ENCODE measurements around the gene TARS3. TPM values are rescaled to one million over a fixed set of nuclear protein-coding genes. Genes with fewer than 3 reads are reported as not detected.
A peak's percentile ranks its signal among the peaks of the same experiment; 100 is the strongest.
"Not testable (repeated sequence)": the region's sequence is repeated elsewhere in the genome, so short reads cannot be mapped to it uniquely, and the experiment has no call there.

The TARS3 gene
- total RNA-seq, 2 experiments from 2014 or later: 8.1 to 11.8 TPM

DNA sequence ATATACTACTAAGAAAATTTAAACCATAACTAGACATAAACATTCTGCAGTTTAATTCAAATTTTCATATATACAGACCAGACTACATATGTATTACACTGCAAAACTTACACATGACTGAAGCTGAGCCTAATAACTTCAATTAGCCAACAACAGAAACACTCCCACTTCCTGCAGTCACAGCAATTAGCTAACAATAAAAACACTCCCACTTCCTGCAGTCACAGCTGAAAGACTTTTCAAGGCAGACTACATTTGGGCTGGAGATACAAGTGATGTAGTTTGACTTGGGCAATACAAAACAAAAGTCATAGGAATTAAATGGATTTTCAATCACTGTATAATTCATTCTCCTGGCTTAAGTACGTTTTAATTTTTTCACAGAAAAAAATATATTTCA, 82.4 kb downstream of the TARS3 start:
- Mint-ChIP-seq H3K4me3 (no peak overlapping the region), H3K36me3 (peaks cover 31% of the 10 kb centered on the region), H3K9me3 (ENCODE audit: low read depth) (no peaks in the 10 kb centered on the region), H3K27me3 (no peaks in the 10 kb centered on the region), H3K4me1 (peaks cover 19% of the 10 kb centered on the region), H3K27ac (peak overlapping the region; percentile 52)
- DNase-seq (no peak), ATAC-seq (no peak)
- CTCF ChIA-PET: interaction anchor here (0.7 to 4.3 kb wide), 19 partner anchors 8 to 625 kb away, joined by 3 to 44 read pairs (median 6); partner anchors contain the start of genes SNRPA1, TARS3 and TM2D3

DNA sequence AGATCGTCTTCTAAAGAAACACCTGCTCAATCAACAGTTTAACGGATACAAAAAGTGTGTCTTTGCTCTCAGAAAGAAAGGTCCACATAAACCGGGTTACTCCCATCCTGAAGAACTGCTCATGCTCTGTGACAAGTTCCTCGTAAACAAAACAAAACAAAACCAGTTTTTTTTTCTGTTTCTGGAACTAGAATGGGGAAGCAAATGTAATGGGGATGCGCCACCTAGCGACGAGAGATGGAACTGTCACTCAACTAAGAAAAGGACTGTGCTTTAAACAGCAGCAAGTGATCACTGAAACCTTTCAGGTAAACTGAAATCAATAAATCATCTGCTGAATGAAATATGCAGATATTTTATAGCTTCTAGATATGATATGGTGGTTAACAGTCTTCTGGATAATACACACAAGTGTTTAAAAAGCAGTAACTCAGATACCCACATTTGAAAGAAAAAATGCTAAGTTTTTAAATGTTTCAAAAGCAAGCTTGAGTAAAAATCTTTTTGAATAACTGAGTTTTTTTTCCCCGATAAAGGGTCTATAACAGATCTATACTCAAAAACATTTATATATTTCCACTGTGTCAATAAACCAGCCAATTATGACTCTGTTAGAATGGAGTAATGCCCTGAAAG, 83.0 kb downstream of the TARS3 start:
- H3K27me3 Mint-ChIP-seq: no peaks in the 10 kb centered on the region
- peak; percentile 81 for ATAC-seq
- peak overlapping the region; percentile 17 for H3K4me3 Mint-ChIP-seq
- peak overlapping the region; percentile 77 for H3K27ac Mint-ChIP-seq
- H3K9me3 Mint-ChIP-seq (ENCODE audit: low read depth): no peaks in the 10 kb centered on the region
- DNase-seq: peak; percentile 85
- CTCF ChIA-PET: interaction anchor here (0.6 to 4.3 kb wide), 21 partner anchors 9 to 775 kb away, joined by 3 to 44 read pairs (median 3); partner anchors contain the start of genes SNRPA1, TARS3 and TM2D3
- H3K4me1 Mint-ChIP-seq: peaks cover 19% of the 10 kb centered on the region
- peaks cover 31% of the 10 kb centered on the region for H3K36me3 Mint-ChIP-seq

DNA sequence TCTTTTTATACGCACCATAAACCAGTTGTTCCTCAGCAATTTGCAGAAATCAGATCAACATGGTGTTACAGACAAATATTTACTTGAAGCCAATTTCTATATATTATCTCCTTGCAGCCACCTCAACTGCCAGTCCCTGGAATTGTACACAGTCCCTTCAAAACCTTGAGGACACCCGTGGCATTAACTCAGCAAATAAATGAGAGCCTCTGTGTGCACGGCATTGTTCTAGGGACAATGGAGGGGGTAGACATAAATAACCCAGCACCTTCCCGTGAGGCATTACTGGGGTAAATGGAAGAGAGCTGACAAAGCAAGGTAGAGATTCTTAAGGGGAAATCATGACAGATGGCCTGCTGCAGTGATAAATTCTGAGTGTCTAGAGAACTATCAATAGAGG, 84.6 kb downstream of the TARS3 start:
- Mint-ChIP-seq H3K27ac (no peak overlapping the region), H3K4me3 (no peak overlapping the region), H3K27me3 (no peaks in the 10 kb centered on the region), H3K36me3 (peaks cover 18% of the 10 kb centered on the region), H3K9me3 (ENCODE audit: low read depth) (no peaks in the 10 kb centered on the region), H3K4me1 (peaks cover 19% of the 10 kb centered on the region)
- DNase-seq: no peak
- CTCF ChIA-PET: interaction anchor here (1.0 to 4.3 kb wide), 3 partner anchors 137 to 363 kb away, joined by 3 to 44 read pairs (median 4); no protein-coding TSS in a partner anchor
- no peak for ATAC-seq

DNA sequence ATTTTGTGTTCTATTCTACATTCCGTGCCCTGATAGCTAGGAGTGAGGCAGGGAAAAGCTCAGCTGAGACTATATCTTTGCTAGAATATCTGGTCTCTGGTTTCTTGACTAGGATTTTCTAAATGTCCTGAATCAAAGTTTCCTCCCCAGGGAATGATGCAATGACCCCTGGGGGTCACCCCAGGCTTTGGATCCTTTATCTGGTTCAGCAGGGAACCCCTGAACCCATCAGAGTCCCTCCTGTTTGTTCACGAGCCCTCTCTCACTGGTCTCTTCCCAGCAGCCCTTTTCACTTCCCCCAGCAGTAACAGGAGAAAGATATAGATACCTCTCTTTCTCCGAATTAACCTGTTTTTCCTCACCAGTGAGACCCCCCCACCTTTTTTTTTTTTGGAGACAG, 86.4 kb downstream of the TARS3 start:
- peaks cover 18% of the 10 kb centered on the region for H3K4me1 Mint-ChIP-seq
- no peak for DNase-seq
- H3K27me3 Mint-ChIP-seq: no peaks in the 10 kb centered on the region
- no peaks in the 10 kb centered on the region for H3K9me3 Mint-ChIP-seq (ENCODE audit: low read depth)
- no peak overlapping the region for H3K4me3 Mint-ChIP-seq
- CTCF ChIA-PET: no interaction called here
- no peak overlapping the region for H3K27ac Mint-ChIP-seq
- H3K36me3 Mint-ChIP-seq: peaks cover 15% of the 10 kb centered on the region
- ATAC-seq: no peak

DNA sequence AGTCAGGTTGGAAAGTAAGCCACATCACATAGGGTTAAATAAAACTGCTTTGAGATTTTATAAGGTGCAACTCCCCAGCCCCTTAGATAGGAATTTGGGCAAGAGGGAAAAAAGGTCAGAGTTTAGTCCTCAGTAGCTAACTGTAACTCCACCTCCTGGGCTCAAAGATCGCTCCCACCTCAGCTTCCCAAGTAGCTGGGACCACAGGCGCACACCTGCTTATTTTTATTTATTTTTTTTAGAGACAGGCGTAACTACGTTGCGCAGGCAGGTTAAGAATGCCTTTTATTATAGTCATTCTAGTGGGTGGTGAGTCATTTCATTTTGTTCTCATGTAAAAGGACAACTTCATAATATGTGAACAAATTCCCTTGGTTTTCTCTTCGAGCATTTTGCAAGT, 86.8 kb downstream of the TARS3 start:
- CTCF ChIA-PET: interaction anchor here (1.0 kb wide), 1 partner anchor 340 kb away, joined by 3 read pairs; no protein-coding TSS in a partner anchor
- Mint-ChIP-seq H3K4me1 (peaks cover 14% of the 10 kb centered on the region), H3K27ac (no peak overlapping the region), H3K36me3 (peaks cover 12% of the 10 kb centered on the region), H3K27me3 (no peaks in the 10 kb centered on the region), H3K4me3 (no peak overlapping the region), H3K9me3 (ENCODE audit: low read depth) (no peaks in the 10 kb centered on the region)
- DNase-seq (no peak), ATAC-seq (no peak)

DNA sequence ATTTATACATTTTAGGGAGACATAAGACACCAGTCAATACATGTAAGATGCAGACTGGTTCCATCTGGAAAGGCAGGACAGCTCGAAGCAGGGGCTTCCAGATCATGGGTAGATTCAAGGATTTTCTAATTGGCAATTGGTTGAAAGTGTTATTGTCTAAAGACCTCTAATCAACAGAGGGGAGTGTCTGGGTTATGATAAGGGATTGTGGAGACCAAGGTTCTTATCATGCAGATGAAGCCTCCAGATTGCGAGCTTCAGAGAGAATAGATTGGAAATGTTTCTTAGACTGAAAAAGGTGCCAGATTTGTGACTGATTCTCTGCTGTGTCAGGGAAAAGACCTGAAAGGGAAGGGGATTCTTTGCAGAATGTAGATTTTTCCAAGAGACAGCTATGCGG, 87.2 kb downstream of the TARS3 start:
- peaks cover 10% of the 10 kb centered on the region for H3K4me1 Mint-ChIP-seq
- no peaks in the 10 kb centered on the region for H3K27me3 Mint-ChIP-seq
- H3K27ac Mint-ChIP-seq: no peak overlapping the region
- CTCF ChIA-PET: interaction anchor here (1.0 kb wide), 1 partner anchor 339 kb away, joined by 3 read pairs; no protein-coding TSS in a partner anchor
- H3K4me3 Mint-ChIP-seq: no peak overlapping the region
- H3K36me3 Mint-ChIP-seq: peaks cover 10% of the 10 kb centered on the region
- H3K9me3 Mint-ChIP-seq (ENCODE audit: low read depth): no peaks in the 10 kb centered on the region
- DNase-seq (no peak), ATAC-seq (no peak)

DNA sequence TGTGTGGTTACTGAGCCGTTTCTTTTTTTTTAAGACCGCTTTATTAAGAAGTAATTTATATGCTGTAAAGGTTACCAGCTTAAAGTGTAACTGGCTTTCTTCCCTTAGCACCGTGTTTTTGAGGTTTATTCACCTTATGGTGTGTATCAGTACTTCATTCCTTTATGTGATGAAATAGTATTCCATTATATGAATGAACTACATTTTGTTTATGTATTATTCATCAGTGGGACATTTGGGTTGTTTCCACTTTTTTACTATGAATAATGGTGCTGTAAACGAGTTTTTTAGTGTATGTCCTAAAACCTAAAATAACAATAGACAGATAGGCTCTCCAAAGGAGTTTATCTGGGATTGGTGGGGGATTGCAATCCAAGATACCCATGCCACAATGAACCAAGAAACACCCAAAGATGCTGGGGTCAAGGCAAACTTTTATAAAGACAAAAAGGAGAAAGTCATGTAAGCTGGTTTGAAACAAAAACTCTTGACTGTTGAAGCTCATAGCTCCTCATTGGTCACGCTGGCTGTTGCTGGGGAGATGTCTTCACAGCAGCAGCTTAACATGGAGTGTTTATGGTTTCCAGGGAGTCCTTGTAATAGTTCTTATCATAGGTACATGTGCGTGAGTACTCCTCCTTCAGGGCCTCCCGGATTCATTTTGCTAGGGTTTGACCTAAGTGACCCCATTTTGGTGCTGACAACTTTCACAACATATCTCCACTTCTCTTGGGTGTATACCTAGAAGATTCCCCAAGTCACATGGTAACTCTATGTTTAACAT, 88.1 kb downstream of the TARS3 start:
- Mint-ChIP-seq H3K36me3 (peaks cover 8% of the 10 kb centered on the region), H3K27ac (no peak overlapping the region), H3K4me3 (no peak overlapping the region), H3K4me1 (peaks cover 4% of the 10 kb centered on the region), H3K9me3 (ENCODE audit: low read depth) (no peaks in the 10 kb centered on the region), H3K27me3 (no peaks in the 10 kb centered on the region)
- ATAC-seq: no peak
- CTCF ChIA-PET: interaction anchor here (1.0 kb wide), 1 partner anchor 338 kb away, joined by 3 read pairs; no protein-coding TSS in a partner anchor
- DNase-seq: no peak

DNA sequence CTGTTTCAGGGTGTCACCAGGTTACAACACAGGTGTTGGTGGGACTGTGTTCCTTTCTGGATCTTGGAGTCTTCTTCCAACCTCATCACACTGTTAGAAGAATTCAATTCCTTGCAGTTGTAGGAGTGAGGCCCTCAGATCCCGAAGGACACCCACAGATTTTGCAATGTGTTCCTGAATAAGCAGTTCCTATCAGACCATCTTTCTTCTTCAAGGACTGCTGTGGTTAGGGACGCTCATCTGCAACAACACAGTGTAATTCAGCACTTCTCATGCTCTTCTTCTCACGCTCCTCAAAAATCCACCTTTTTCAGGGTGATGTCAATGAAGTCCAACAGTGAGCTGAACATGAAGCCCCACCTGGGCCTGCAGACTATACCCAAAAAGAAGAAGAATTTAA, 90.9 kb downstream of the TARS3 start:
- CTCF ChIA-PET: no interaction called here
- Mint-ChIP-seq H3K4me1 (no peaks in the 10 kb centered on the region), H3K27me3 (no peaks in the 10 kb centered on the region), H3K36me3 (peaks cover 1% of the 10 kb centered on the region), H3K27ac (no peak overlapping the region), H3K4me3 (no peak overlapping the region), H3K9me3 (ENCODE audit: low read depth) (no peaks in the 10 kb centered on the region)
- DNase-seq (no peak), ATAC-seq (no peak)

DNA sequence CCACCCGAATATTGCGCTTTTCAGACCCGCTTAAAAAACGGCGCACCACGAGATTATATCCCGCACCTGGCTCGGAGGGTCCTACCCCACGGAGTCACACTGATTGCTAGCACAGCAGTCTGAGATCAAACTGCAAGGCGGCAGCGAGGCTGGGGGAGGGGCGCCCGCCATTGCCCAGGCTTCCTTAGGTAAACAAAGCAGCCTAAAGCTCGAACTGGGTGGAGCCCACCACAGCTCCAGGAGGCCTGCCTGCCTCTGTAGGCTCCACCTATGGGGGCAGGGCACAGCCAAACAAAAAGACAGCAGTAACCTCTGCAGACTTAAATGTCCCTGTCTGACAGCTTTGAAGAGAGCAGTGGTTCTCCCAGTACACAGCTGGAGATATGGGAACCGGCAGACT, 97.5 kb downstream of the TARS3 start:
- ATAC-seq, H3K4me3 Mint-ChIP-seq, CTCF ChIA-PET: not testable (repeated sequence)

DNA sequence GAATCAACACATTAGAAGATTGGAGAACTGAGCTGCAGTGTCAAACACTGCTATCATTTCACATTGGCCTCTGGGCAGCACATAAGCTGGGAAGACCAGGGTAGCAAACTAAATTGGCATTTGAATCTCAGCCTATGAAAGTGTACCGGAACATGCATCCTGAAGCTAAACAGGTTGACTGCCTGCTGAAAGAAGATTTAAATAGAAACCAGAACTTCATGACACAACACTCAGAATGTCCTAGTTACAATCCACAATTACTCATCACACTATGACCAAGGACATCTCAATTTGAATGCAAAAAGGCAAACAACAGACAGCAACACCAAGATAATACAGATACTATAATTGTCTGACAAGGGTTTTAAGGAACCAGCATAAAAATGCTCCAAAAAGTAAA, 98.3 kb downstream of the TARS3 start:
- no peaks in the 10 kb centered on the region for H3K27me3 Mint-ChIP-seq
- no peak overlapping the region for H3K27ac Mint-ChIP-seq
- H3K36me3 Mint-ChIP-seq: peaks cover 20% of the 10 kb centered on the region
- DNase-seq (no peak), ATAC-seq (no peak)
- H3K4me1 Mint-ChIP-seq: peaks cover 18% of the 10 kb centered on the region
- CTCF ChIA-PET: no interaction called here
- no peak overlapping the region for H3K4me3 Mint-ChIP-seq
- H3K9me3 Mint-ChIP-seq (ENCODE audit: low read depth): peaks cover 8% of the 10 kb centered on the region

More for the DNA sequence above, 97.5 kb downstream of the TARS3 start:
- H3K27ac Mint-ChIP-seq; H3K27me3 Mint-ChIP-seq; H3K9me3 Mint-ChIP-seq (ENCODE audit: low read depth); DNase-seq: not testable (repeated sequence)
- Mint-ChIP-seq H3K36me3 (peaks cover 20% of the 10 kb centered on the region), H3K4me1 (peaks cover 18% of the 10 kb centered on the region)

DNA sequence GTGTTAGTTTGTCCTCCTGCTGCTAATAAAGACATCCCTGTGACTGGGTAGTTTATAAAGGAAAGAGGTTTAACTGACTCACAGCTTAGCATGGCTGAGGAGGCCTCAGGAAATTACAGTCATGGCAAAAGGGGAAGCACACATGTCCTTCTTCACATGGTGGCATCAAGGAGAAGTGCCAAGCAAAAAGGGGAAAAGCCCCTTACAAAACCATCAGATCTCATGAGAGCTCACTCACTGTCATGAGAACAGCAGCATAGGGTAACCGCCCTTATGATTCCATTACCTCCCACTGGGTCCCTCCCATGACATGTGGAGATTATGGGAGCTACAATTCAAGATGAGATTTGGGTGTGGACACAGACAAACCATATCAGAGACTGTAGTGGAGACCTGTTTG, 99.1 kb downstream of the TARS3 start:
- Mint-ChIP-seq H3K4me3 (no peak overlapping the region), H3K9me3 (ENCODE audit: low read depth) (peaks cover 8% of the 10 kb centered on the region), H3K36me3 (peaks cover 20% of the 10 kb centered on the region), H3K27me3 (no peaks in the 10 kb centered on the region), H3K27ac (no peak overlapping the region), H3K4me1 (peaks cover 21% of the 10 kb centered on the region)
- no peak for ATAC-seq
- DNase-seq: peak; percentile 18
- CTCF ChIA-PET: no interaction called here

DNA sequence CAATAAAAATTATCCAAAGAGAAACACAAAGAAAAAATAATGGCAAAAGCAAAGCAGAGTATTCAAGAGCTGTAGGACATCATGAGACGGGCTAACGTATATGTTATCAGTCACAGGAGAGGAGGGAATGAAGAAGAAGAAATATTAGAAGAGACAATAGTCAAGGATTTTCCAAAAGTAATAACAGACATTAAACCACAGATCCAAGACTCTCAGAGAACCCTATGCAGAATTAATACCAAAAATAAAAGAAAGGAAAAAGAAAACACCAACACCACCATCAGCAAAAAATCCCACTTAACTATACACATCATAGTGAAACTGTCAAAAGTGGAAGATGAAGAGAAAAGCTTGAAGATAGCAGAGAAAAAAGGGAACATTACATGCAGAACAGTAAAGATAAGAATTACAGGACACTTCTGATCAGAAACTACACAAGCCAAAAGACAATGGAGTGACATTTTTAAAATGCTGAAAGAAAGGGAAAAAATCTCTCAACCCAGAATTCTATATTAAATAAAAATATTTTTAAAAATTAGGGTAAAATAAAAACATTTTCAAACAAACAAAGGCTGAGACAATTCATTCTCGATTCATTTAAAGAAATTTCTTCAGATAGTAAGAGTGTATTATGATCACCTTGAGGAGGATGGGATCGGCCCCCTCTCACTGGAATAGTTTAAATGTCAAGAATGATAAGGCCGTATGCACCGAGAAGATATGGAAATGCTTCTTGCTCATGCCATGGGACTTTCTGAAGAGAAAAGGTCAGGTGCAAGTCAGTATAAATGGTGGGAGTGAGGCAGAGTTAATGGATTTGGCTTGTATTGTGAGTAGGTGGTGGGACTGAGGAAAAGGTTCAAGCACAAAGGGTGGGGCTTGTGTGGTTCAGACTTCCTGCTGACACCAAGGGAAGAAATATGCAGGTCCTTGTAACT, 100.6 kb downstream of the TARS3 start:
- DNase-seq: no peak
- H3K4me1 Mint-ChIP-seq: peaks cover 21% of the 10 kb centered on the region
- no peaks in the 10 kb centered on the region for H3K27me3 Mint-ChIP-seq
- peaks cover 20% of the 10 kb centered on the region for H3K36me3 Mint-ChIP-seq
- no peak for ATAC-seq
- CTCF ChIA-PET: no interaction called here
- H3K27ac Mint-ChIP-seq: no peak overlapping the region
- H3K9me3 Mint-ChIP-seq (ENCODE audit: low read depth): peaks cover 8% of the 10 kb centered on the region
- H3K4me3 Mint-ChIP-seq: no peak overlapping the region

DNA sequence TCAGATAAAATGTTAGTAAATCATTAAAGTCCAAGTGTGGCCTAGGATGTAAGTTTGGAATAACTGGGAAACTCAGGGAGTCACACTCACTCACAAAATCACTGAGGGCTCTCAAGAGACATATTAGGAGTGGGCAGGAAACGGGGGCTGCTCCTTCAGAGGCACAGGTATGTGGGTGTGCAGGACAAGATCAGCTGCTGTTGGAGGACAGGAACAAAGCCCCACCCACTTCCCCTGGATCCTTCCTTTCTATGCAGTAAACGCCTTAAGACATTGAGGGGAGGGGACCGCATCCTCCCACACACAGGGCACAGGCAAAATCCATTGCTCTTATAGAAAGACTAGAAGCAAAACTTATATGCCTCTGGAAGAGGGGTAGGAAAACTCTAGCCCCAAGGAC, 102.3 kb downstream of the TARS3 start:
- CTCF ChIA-PET: no interaction called here
- Mint-ChIP-seq H3K9me3 (ENCODE audit: low read depth) (peaks cover 8% of the 10 kb centered on the region), H3K36me3 (peaks cover 20% of the 10 kb centered on the region), H3K4me3 (no peak overlapping the region), H3K27ac (no peak overlapping the region), H3K4me1 (peaks cover 21% of the 10 kb centered on the region), H3K27me3 (no peaks in the 10 kb centered on the region)
- no peak for ATAC-seq
- DNase-seq: peak; percentile 8
